Measurements from ENCODE around the gene GPR35.

DNA sequence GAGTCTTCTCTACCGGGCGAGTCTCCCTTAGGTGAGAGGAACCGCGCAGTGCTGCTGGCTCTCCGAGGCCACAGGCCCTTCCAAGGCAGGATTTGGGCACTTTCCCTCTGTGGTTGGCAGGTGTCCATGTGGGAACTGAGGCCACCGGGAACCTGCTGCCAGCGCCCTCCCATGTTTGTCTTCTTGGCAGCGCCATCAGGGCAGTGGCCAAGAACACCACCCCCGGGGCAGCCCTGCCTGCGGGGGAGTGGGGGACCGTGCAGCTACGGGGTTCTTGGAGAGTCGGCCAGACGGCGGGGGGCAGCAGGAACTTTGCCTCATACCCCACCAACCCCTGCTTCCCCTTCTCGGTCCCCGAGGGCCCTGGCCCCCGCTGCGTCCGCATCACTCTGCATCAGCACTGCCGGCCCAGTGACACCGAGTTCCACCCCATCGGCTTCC lies 28.8 kb upstream of the GPR35 start:
- TF ChIP-seq CTCF (IDR thresholded peaks at IDR 0.05; ENCODE audit: borderline replicate concordance, extremely low read depth, low read length, poor library complexity, severe bottlenecking) (no peak), EZH2 (IDR thresholded peaks at IDR 0.05; ENCODE audit: borderline replicate concordance, low read depth, low read length, severe bottlenecking) (no peak)

All from DND-41 (cell line).